ENCODE results near the gene PODNL1.
"Not testable (repeated sequence)": the region's sequence is repeated elsewhere in the genome, so short reads cannot be mapped to it uniquely, and the experiment has no call there.

PODNL1 gene

GRCh38 chr19:13981021-13981420 is 42.8 kb upstream of the PODNL1 start:
- H3K9ac ChIP-seq (ENCODE audit: low read depth, low read length) = no peak overlapping the region
- no peak overlapping the region for H3K4me3 ChIP-seq (ENCODE audit: low read length)
- H3K9me3 ChIP-seq (replicated peaks; ENCODE audit: low read length) = no peaks in the 10 kb centered on the region
- H3K4me2 ChIP-seq (ENCODE audit: low read length) = no peak overlapping the region
- no peaks in the 10 kb centered on the region for H3K27me3 ChIP-seq (ENCODE audit: control insufficient read depth, insufficient read depth, low read length)
- H3K36me3 ChIP-seq (ENCODE audit: insufficient read depth, low read length) = peaks cover 3% of the 10 kb centered on the region
- H3K4me1 ChIP-seq (ENCODE audit: control insufficient read depth, insufficient read depth, low read length) = no peaks in the 10 kb centered on the region

- H3K4me1 ChIP-seq (ENCODE audit: control insufficient read depth, insufficient read depth, low read length) = no peaks in the 10 kb centered on the region
- no peak overlapping the region for H3K4me3 ChIP-seq (ENCODE audit: low read length)
- H3K9ac ChIP-seq (ENCODE audit: low read depth, low read length) = no peak overlapping the region
- no peaks in the 10 kb centered on the region for H3K9me3 ChIP-seq (replicated peaks; ENCODE audit: low read length)
- H3K4me2 ChIP-seq (ENCODE audit: low read length) = no peak overlapping the region
- no peaks in the 10 kb centered on the region for H3K27me3 ChIP-seq (ENCODE audit: control insufficient read depth, insufficient read depth, low read length)
- H3K36me3 ChIP-seq (ENCODE audit: insufficient read depth, low read length) = peaks cover 3% of the 10 kb centered on the region
Measured at GRCh38 chr19:13980340-13980739, 42.1 kb upstream of the PODNL1 start.

- no peaks in the 10 kb centered on the region for H3K9me3 ChIP-seq (replicated peaks; ENCODE audit: low read length)
- H3K4me2 ChIP-seq (ENCODE audit: low read length) = no peak overlapping the region
- no peak overlapping the region for H3K9ac ChIP-seq (ENCODE audit: low read depth, low read length)
- H3K4me1 ChIP-seq (ENCODE audit: control insufficient read depth, insufficient read depth, low read length) = no peaks in the 10 kb centered on the region
- H3K27me3 ChIP-seq (ENCODE audit: control insufficient read depth, insufficient read depth, low read length) = no peaks in the 10 kb centered on the region
- peaks cover 3% of the 10 kb centered on the region for H3K36me3 ChIP-seq (ENCODE audit: insufficient read depth, low read length)
- no peak overlapping the region for H3K4me3 ChIP-seq (ENCODE audit: low read length)
Measured at GRCh38 chr19:13979686-13980085, 41.5 kb upstream of the PODNL1 start.

- H3K4me3 ChIP-seq (ENCODE audit: low read length) = no peak overlapping the region
- no peaks in the 10 kb centered on the region for H3K4me1 ChIP-seq (ENCODE audit: control insufficient read depth, insufficient read depth, low read length)
- no peak overlapping the region for H3K4me2 ChIP-seq (ENCODE audit: low read length)
- H3K36me3 ChIP-seq (ENCODE audit: insufficient read depth, low read length) = peaks cover 3% of the 10 kb centered on the region
- no peaks in the 10 kb centered on the region for H3K9me3 ChIP-seq (replicated peaks; ENCODE audit: low read length)
- H3K27me3 ChIP-seq (ENCODE audit: control insufficient read depth, insufficient read depth, low read length) = no peaks in the 10 kb centered on the region
- H3K9ac ChIP-seq (ENCODE audit: low read depth, low read length) = no peak overlapping the region
Measured at GRCh38 chr19:13979244-13979615, 41.0 kb upstream of the PODNL1 start.

- H3K27me3 ChIP-seq (ENCODE audit: control insufficient read depth, insufficient read depth, low read length) = no peaks in the 10 kb centered on the region
- H3K9me3 ChIP-seq (replicated peaks; ENCODE audit: low read length) = no peaks in the 10 kb centered on the region
- peaks cover 3% of the 10 kb centered on the region for H3K36me3 ChIP-seq (ENCODE audit: insufficient read depth, low read length)
- H3K9ac ChIP-seq (ENCODE audit: low read depth, low read length) = no peak overlapping the region
- H3K4me2 ChIP-seq (ENCODE audit: low read length) = no peak overlapping the region
- no peaks in the 10 kb centered on the region for H3K4me1 ChIP-seq (ENCODE audit: control insufficient read depth, insufficient read depth, low read length)
- no peak overlapping the region for H3K4me3 ChIP-seq (ENCODE audit: low read length)
Measured at GRCh38 chr19:13978351-13979243, 40.4 kb upstream of the PODNL1 start.

- H3K4me1 ChIP-seq (ENCODE audit: control insufficient read depth, insufficient read depth, low read length) = no peaks in the 10 kb centered on the region
- H3K36me3 ChIP-seq (ENCODE audit: insufficient read depth, low read length) = peaks cover 2% of the 10 kb centered on the region
- no peak overlapping the region for H3K9ac ChIP-seq (ENCODE audit: low read depth, low read length)
- no peak overlapping the region for H3K4me2 ChIP-seq (ENCODE audit: low read length)
- no peaks in the 10 kb centered on the region for H3K27me3 ChIP-seq (ENCODE audit: control insufficient read depth, insufficient read depth, low read length)
- H3K9me3 ChIP-seq (replicated peaks; ENCODE audit: low read length) = no peaks in the 10 kb centered on the region
- H3K4me3 ChIP-seq (ENCODE audit: low read length) = no peak overlapping the region
Measured at GRCh38 chr19:13977803-13978202, 39.6 kb upstream of the PODNL1 start.

- Histone ChIP-seq H3K9me3 (replicated peaks; ENCODE audit: low read length) (no peaks in the 10 kb centered on the region), H3K9ac (ENCODE audit: low read depth, low read length) (no peak overlapping the region), H3K27me3 (ENCODE audit: control insufficient read depth, insufficient read depth, low read length) (no peaks in the 10 kb centered on the region), H3K4me2 (ENCODE audit: low read length) (no peak overlapping the region), H3K4me1 (ENCODE audit: control insufficient read depth, insufficient read depth, low read length) (no peaks in the 10 kb centered on the region), H3K36me3 (ENCODE audit: insufficient read depth, low read length) (no peaks in the 10 kb centered on the region), H3K4me3 (ENCODE audit: low read length) (no peak overlapping the region)
Measured at GRCh38 chr19:13976446-13976845, 38.2 kb upstream of the PODNL1 start.

- H3K9ac ChIP-seq (ENCODE audit: low read depth, low read length) = no peak overlapping the region
- H3K4me2 ChIP-seq (ENCODE audit: low read length) = no peak overlapping the region
- no peaks in the 10 kb centered on the region for H3K36me3 ChIP-seq (ENCODE audit: insufficient read depth, low read length)
- H3K27me3 ChIP-seq (ENCODE audit: control insufficient read depth, insufficient read depth, low read length) = no peaks in the 10 kb centered on the region
- no peak overlapping the region for H3K4me3 ChIP-seq (ENCODE audit: low read length)
- H3K9me3 ChIP-seq (replicated peaks; ENCODE audit: low read length) = no peaks in the 10 kb centered on the region
- no peaks in the 10 kb centered on the region for H3K4me1 ChIP-seq (ENCODE audit: control insufficient read depth, insufficient read depth, low read length)
Measured at GRCh38 chr19:13975870-13976269, 37.7 kb upstream of the PODNL1 start.

GRCh38 chr19:13974073-13974472 is 35.9 kb upstream of the PODNL1 start:
- H3K27me3 ChIP-seq (ENCODE audit: control insufficient read depth, insufficient read depth, low read length) = no peaks in the 10 kb centered on the region
- H3K4me1 ChIP-seq (ENCODE audit: control insufficient read depth, insufficient read depth, low read length) = no peaks in the 10 kb centered on the region
- peaks cover 1% of the 10 kb centered on the region for H3K36me3 ChIP-seq (ENCODE audit: insufficient read depth, low read length)
- H3K9me3 ChIP-seq (replicated peaks; ENCODE audit: low read length) = no peaks in the 10 kb centered on the region
- no peak overlapping the region for H3K9ac ChIP-seq (ENCODE audit: low read depth, low read length)
- no peak overlapping the region for H3K4me3 ChIP-seq (ENCODE audit: low read length)
- H3K4me2 ChIP-seq (ENCODE audit: low read length) = no peak overlapping the region

- not testable (repeated sequence) for H3K9me3 ChIP-seq (replicated peaks; ENCODE audit: low read length); H3K4me2 ChIP-seq (ENCODE audit: low read length); H3K4me3 ChIP-seq (ENCODE audit: low read length); H3K9ac ChIP-seq (ENCODE audit: low read depth, low read length); H3K27me3 ChIP-seq (ENCODE audit: control insufficient read depth, insufficient read depth, low read length); H3K4me1 ChIP-seq (ENCODE audit: control insufficient read depth, insufficient read depth, low read length); H3K36me3 ChIP-seq (ENCODE audit: insufficient read depth, low read length)
Measured at GRCh38 chr19:13973479-13973878, 35.3 kb upstream of the PODNL1 start.

GRCh38 chr19:13972368-13973155 is 34.3 kb upstream of the PODNL1 start:
- Histone ChIP-seq H3K9ac (ENCODE audit: low read depth, low read length) (no peak overlapping the region), H3K4me2 (ENCODE audit: low read length) (no peak overlapping the region), H3K4me1 (ENCODE audit: control insufficient read depth, insufficient read depth, low read length) (no peaks in the 10 kb centered on the region), H3K4me3 (ENCODE audit: low read length) (no peak overlapping the region), H3K36me3 (ENCODE audit: insufficient read depth, low read length) (peaks cover 13% of the 10 kb centered on the region), H3K27me3 (ENCODE audit: control insufficient read depth, insufficient read depth, low read length) (no peaks in the 10 kb centered on the region), H3K9me3 (replicated peaks; ENCODE audit: low read length) (no peaks in the 10 kb centered on the region)

Measured in skeletal muscle satellite cell (primary cell).